Gastrocnemius medialis (tissue), 4 donors: Measurements from ENCODE around the gene CEL. TPM values are rescaled to one million over a fixed set of nuclear protein-coding genes. Genes with fewer than 3 reads are reported as not detected.

Experiments
- ATAC-seq, 2 donors: fragments of 150-250 bp; one replicate each; pipeline ENCODE4 v1.9.1; 2016
- DNase-seq, 2 donors: peaks; one replicate each; pipeline ENCODE4 v3.0.0-alpha.2; 2019
- H3K27ac ChIP-seq, 4 donors: fragments of 200-600 bp; sonication (generic); 1 replicate in 1 of 4; 2 replicates in 3 of 4; pipeline ENCODE4 v1.5.1; 2016 to 2018; ENCODE audit warnings: mild to moderate bottlenecking in 2 of 4, moderate library complexity in 1 of 4
- H3K27me3 ChIP-seq, 3 donors: fragments of 200-600 bp; sonication (generic) in 2 of 3; 1 replicate in 1 of 3; 2 replicates in 2 of 3; pipeline versions ENCODE4 v1.5.1 to v1.6.0; 2016 to 2019; ENCODE audit warnings: mild to moderate bottlenecking in 1 of 3, moderate library complexity in 1 of 3
- H3K36me3 ChIP-seq, 2 donors: fragments of 200-600 bp; sonication (generic) in 1 of 2; one replicate each; pipeline ENCODE4 v1.5.1; 2017 to 2018
- H3K4me1 ChIP-seq, 2 donors: fragments of 200-600 bp; sonication (generic) in 1 of 2; one replicate each; pipeline ENCODE4 v1.5.1; 2016 to 2017; ENCODE audit warnings: mild to moderate bottlenecking in 2 of 2
- H3K4me3 ChIP-seq, 4 donors: fragments of 200-600 bp; sonication (generic) in 3 of 4; 1 replicate in 1 of 4; 2 replicates in 3 of 4; pipeline ENCODE4 v1.5.1; 2016 to 2019; ENCODE audit warnings: mild to moderate bottlenecking in 2 of 4
- H3K9me3 ChIP-seq, 3 donors: fragments of 200-600 bp; sonication (generic) in 2 of 3; 1 replicate in 1 of 3; 2 replicates in 2 of 3; pipeline ENCODE4 v1.5.1; 2016 to 2019
- POLR2A ChIP-seq, 2 donors: fragments of 450-650 bp; IDR thresholded peaks; one replicate each; pipeline ENCODE4 v1.6.1; 2017; ENCODE audit warnings: antibody characterized with exemption in 2 of 2, mild to moderate bottlenecking in 2 of 2, moderate library complexity in 2 of 2
- in situ Hi-C, 4 donors: fragments of 200-750 bp; cut with MboI; loops; one replicate each; pipeline versions ENCODE4 v1.15.0 to v1.8.0; 2017; ENCODE audit warnings: low sequenced_read_pairs in 4 of 4
- intact Hi-C: fragments of 100-400 bp; cut with DNase I; formaldehyde crosslinking; loops from one replicate; pipeline ENCODE4 v1.15.1; 2023; ENCODE audit warnings: low total_unique reads
- total RNA-seq, 4 donors: library from RNA; depleted of rRNA; stranded (reverse); fragments of >200 nt; gene quantifications; one replicate each; pipeline versions ENCODE4 v1.1.0 to v1.2.3, GENCODE V29; 2016
- TF ChIP-seq, protein P1 (sequence below), 5 experiments: fragments of 450-650 bp in 3 of 5; fragments of 200-600 bp in 2 of 5; sonication (generic) in 2 of 5; IDR thresholded peaks in 4 of 5; conservative IDR thresholded peaks in 1 of 5; 1 replicate in 4 of 5; 2 replicates in 1 of 5; pipeline ENCODE4 v1.5.1; 2016 to 2019; ENCODE audit warnings: antibody characterized with exemption in 5 of 5, mild to moderate bottlenecking in 3 of 5, moderate library complexity in 3 of 5

CEL gene
- total RNA-seq, 4 donors from 2014 or later, result 0.13 to 1.8 TPM; not detected in 2

GRCh38 chr9:133055788-133056420 is 5.9 kb upstream of the CEL start:
- Histone ChIP-seq H3K4me1 (peaks cover 15 to 17% of the 10 kb centered on the region in 2 donors), H3K27ac (no peak overlapping the region), H3K4me3 (no peak overlapping the region), H3K36me3 (peaks cover 0 to 71% of the 10 kb centered on the region in 2 donors), H3K27me3 (no peaks in the 10 kb centered on the region), H3K9me3 (no peaks in the 10 kb centered on the region)
- DNase-seq (no peak), ATAC-seq (no peak)
- in situ Hi-C loops, result no loop called here
- intact Hi-C loops, result no loop called here
- TF ChIP-seq POLR2A (IDR thresholded peaks at IDR 0.05), result no peak
- TF ChIP-seq, protein P1, sequence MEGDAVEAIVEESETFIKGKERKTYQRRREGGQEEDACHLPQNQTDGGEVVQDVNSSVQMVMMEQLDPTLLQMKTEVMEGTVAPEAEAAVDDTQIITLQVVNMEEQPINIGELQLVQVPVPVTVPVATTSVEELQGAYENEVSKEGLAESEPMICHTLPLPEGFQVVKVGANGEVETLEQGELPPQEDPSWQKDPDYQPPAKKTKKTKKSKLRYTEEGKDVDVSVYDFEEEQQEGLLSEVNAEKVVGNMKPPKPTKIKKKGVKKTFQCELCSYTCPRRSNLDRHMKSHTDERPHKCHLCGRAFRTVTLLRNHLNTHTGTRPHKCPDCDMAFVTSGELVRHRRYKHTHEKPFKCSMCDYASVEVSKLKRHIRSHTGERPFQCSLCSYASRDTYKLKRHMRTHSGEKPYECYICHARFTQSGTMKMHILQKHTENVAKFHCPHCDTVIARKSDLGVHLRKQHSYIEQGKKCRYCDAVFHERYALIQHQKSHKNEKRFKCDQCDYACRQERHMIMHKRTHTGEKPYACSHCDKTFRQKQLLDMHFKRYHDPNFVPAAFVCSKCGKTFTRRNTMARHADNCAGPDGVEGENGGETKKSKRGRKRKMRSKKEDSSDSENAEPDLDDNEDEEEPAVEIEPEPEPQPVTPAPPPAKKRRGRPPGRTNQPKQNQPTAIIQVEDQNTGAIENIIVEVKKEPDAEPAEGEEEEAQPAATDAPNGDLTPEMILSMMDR (IDR thresholded peaks at IDR 0.05 in 4 of 5, conservative IDR thresholded peaks at IDR 0.05 in 1 of 5), result no peak

DNA sequence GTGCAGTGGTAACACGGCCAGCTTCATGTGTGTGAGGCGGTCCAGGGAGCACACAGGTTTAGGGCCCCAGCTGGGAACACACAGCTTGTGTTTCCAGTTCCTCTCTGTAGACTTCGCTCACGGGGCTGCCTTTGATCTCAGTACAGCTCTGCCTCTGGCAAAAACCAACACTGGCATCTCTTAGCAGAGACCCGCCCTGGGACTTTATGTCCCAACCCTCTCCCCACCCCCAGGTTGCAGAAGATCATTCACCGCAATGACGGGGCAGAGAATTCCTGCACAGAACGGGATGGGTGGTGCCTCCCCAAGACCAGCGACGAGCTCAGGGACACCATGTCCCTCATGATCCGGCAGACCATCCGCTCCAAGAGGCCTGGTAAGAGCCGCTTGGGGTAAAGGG is 5.2 kb upstream of the CEL start:
- intact Hi-C loops (no loop called here), in situ Hi-C loops (no loop called here)
- no peak for ATAC-seq
- Histone ChIP-seq H3K36me3 (peaks cover 0 to 65% of the 10 kb centered on the region in 2 donors), H3K4me3 (no peak overlapping the region), H3K9me3 (no peaks in the 10 kb centered on the region), H3K27me3 (no peaks in the 10 kb centered on the region), H3K27ac (no peak overlapping the region), H3K4me1 (peaks cover 15 to 17% of the 10 kb centered on the region in 2 donors)
- TF ChIP-seq, protein P1 (IDR thresholded peaks at IDR 0.05 in 4 of 5, conservative IDR thresholded peaks at IDR 0.05 in 1 of 5), result no peak
- no peak for TF ChIP-seq POLR2A (IDR thresholded peaks at IDR 0.05)
- no peak for DNase-seq

GRCh38 chr9:133057006-133057405 is 4.8 kb upstream of the CEL start:
- Histone ChIP-seq H3K9me3 (no peaks in the 10 kb centered on the region), H3K36me3 (peaks cover 0 to 60% of the 10 kb centered on the region in 2 donors), H3K4me1 (peaks cover 15 to 17% of the 10 kb centered on the region in 2 donors), H3K27ac (no peak overlapping the region), H3K27me3 (no peaks in the 10 kb centered on the region), H3K4me3 (no peak overlapping the region)
- ATAC-seq, result no peak
- in situ Hi-C loops, result no loop called here
- intact Hi-C loops, result no loop called here
- no peak for TF ChIP-seq POLR2A (IDR thresholded peaks at IDR 0.05)
- TF ChIP-seq, protein P1 (IDR thresholded peaks at IDR 0.05 in 4 of 5, conservative IDR thresholded peaks at IDR 0.05 in 1 of 5), result no peak
- DNase-seq, result no peak

DNA sequence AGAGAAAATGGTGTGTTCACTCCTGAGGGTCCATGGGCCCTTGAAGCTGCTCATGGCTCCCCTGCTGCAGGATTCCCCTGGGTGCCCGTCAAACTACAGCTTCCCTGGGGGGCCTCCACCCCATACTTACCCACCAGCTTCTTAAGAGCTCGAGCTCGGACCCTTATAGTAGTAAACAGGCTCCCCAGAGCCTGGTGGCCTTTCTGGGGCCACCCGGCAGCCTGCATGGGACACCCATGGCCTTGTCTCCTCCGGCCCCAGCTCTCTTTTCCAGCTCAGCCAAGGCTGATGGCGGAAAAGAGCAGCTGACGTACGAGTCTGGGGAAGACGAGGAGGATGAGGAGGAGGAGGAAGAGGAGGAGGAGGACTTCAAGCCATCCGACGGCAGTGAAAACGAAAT is 4.2 kb upstream of the CEL start:
- H3K27ac ChIP-seq, result no peak overlapping the region

More for the DNA sequence above, 4.2 kb upstream of the CEL start:
- TF ChIP-seq, protein P1 (IDR thresholded peaks at IDR 0.05 in 4 of 5, conservative IDR thresholded peaks at IDR 0.05 in 1 of 5), result no peak
- TF ChIP-seq POLR2A (IDR thresholded peaks at IDR 0.05), result no peak
- ATAC-seq (no peak), DNase-seq (no peak)
- intact Hi-C loops, result no loop called here
- H3K4me1 ChIP-seq, result peaks cover 15 to 17% of the 10 kb centered on the region in 2 donors
- H3K36me3 ChIP-seq, result peaks cover 0 to 56% of the 10 kb centered on the region in 2 donors
- no peaks in the 10 kb centered on the region for H3K9me3 ChIP-seq
- no peaks in the 10 kb centered on the region for H3K27me3 ChIP-seq
- no peak overlapping the region for H3K4me3 ChIP-seq
- in situ Hi-C loops, result no loop called here
